K562 (cell line): ENCODE results near the gene DUS1L. TPM values are rescaled to one million over a fixed set of nuclear protein-coding genes. Genes with fewer than 3 reads are reported as not detected.

ENCODE experiments used
- CBX5 ChIP-seq: IDR thresholded peaks from 2 replicates; pipeline ENCODE4 v1.6.1; 2014; ENCODE audit warnings: low read depth, borderline replicate concordance
- KLF1 ChIP-seq: fragments of 450-650 bp; IDR thresholded peaks from 2 replicates; pipeline ENCODE4 v1.6.1; 2016; ENCODE audit warnings: missing genetic modification characterization, missing compliant biosample characterization
- MAFK ChIP-seq: IDR thresholded peaks from 2 replicates; pipeline ENCODE4 v1.6.1; 2011; ENCODE audit warnings: low read length, improper control_type of control experiment
- NR2C1 ChIP-seq, 2 experiments: fragments of 450-650 bp; IDR thresholded peaks; 2 replicates each; pipeline ENCODE4 v1.6.1; 2017; ENCODE audit warnings: mild to moderate bottlenecking in 2 of 2, antibody characterized with exemption in 1 of 2, inconsistent platforms in 1 of 2, missing compliant biosample characterization in 1 of 2, missing genetic modification characterization in 1 of 2
- PCBP2 ChIP-seq: fragments of 200-400 bp; formaldehyde crosslinking; IDR thresholded peaks from 2 replicates; pipeline ENCODE4 v1.6.1; 2018; ENCODE audit warnings: low read length, low read depth, mild to moderate bottlenecking, moderate library complexity; ENCODE audit not compliant: poor library complexity, severe bottlenecking
- POU5F1 ChIP-seq: fragments of 150-350 bp; IDR thresholded peaks from 2 replicates; pipeline ENCODE4 v1.6.1; 2014; ENCODE audit warnings: borderline replicate concordance, low read length, low read depth, mild to moderate bottlenecking; ENCODE audit not compliant: partially characterized antibody
- SNRNP70 ChIP-seq: fragments of 200-400 bp; formaldehyde crosslinking; optimal IDR thresholded peaks from 2 replicates; pipeline ENCODE3; 2017; ENCODE audit warnings: low read depth, low read length
- SRSF1 ChIP-seq: fragments of 200-400 bp; formaldehyde crosslinking; IDR thresholded peaks from 2 replicates; pipeline ENCODE4 v1.6.1; 2017; ENCODE audit warnings: mild to moderate bottlenecking, low read depth, low read length, moderate library complexity
- XRCC3 ChIP-seq: fragments of 450-650 bp; IDR thresholded peaks from 2 replicates; pipeline ENCODE4 v1.6.1; 2017; ENCODE audit warnings: mild to moderate bottlenecking, moderate library complexity
- ZNF316 ChIP-seq: fragments of 450-650 bp; IDR thresholded peaks from 2 replicates; pipeline ENCODE4 v1.6.1; 2016
- polyA plus RNA-seq, 8 experiments: library from polyadenylated mRNA; depleted of rRNA in 4 of 8; stranded (reverse) in 5 of 8; unstranded in 3 of 8; fragments of >200 nt; fragmentation: Nextera tagmentation in 2 of 8; fragmentation: Illumina TruSeq in 1 of 8; extraction: Ambion mirVana in 2 of 8; extraction: Trizol in 1 of 8; gene quantifications; 2 replicates each; pipeline versions ENCODE4 v1.2.1 to v1.2.3, GENCODE V29; 2011 to 2014; ENCODE audit warnings: inconsistent platforms in 1 of 8, missing spikeins in 1 of 8
- total RNA-seq, 7 experiments: library from RNA; depleted of rRNA in 6 of 7; stranded (reverse); fragments of >200 nt in 6 of 7; fragmentation: Illumina TruSeq in 2 of 7; extraction: Trizol in 2 of 7; gene quantifications; 2 replicates each; pipeline versions ENCODE4 v1.2.1 to v1.2.3, GENCODE V29; 2011 to 2021; ENCODE audit warnings: low replicate concordance in 1 of 7
- TF ChIP-seq, protein P1 (sequence below): fragments of 250-450 bp; sonication (Bioruptor Pico); IDR thresholded peaks from 2 replicates; pipeline ENCODE4 v1.5.0; 2021; ENCODE audit warnings: mild to moderate bottlenecking, moderate library complexity
- TF ChIP-seq, protein P2 (sequence below), 3 experiments: fragments of 200-800 bp in 1 of 3; fragments of 250-450 bp in 1 of 3; fragments of 450-650 bp in 1 of 3; sonication (Bioruptor Pico) in 1 of 3; sonication (Bioruptor generic) in 1 of 3; formaldehyde crosslinking in 1 of 3; IDR thresholded peaks; 2 replicates each; pipeline versions ENCODE4 v1.6.1 to v1.8.0; 2016 to 2022; ENCODE audit warnings: mild to moderate bottlenecking in 2 of 3, missing genetic modification characterization in 2 of 3, missing compliant biosample characterization in 1 of 3, moderate library complexity in 1 of 3
- TF ChIP-seq, protein P3 (sequence below): IDR thresholded peaks from 2 replicates; pipeline ENCODE4 v1.6.1; 2011; ENCODE audit warnings: borderline replicate concordance, low read depth, mild to moderate bottlenecking, moderate library complexity, low read length; ENCODE audit not compliant: insufficient read depth, poor library complexity, severe bottlenecking
- TF ChIP-seq, protein P4 (sequence below), 2 experiments: IDR thresholded peaks; 2 replicates each; pipeline ENCODE4 v1.6.1; 2012; ENCODE audit warnings: improper control_type of control experiment in 2 of 2, low read depth in 2 of 2, low read length in 2 of 2, borderline replicate concordance in 1 of 2

DUS1L gene
- total and polyA plus RNA-seq, 9 of the 15 experiments (the other 6 are each of a cell fraction or from before 2014, with no cell fraction given), result 7.8 to 210 (median 83.9) TPM

DNA sequence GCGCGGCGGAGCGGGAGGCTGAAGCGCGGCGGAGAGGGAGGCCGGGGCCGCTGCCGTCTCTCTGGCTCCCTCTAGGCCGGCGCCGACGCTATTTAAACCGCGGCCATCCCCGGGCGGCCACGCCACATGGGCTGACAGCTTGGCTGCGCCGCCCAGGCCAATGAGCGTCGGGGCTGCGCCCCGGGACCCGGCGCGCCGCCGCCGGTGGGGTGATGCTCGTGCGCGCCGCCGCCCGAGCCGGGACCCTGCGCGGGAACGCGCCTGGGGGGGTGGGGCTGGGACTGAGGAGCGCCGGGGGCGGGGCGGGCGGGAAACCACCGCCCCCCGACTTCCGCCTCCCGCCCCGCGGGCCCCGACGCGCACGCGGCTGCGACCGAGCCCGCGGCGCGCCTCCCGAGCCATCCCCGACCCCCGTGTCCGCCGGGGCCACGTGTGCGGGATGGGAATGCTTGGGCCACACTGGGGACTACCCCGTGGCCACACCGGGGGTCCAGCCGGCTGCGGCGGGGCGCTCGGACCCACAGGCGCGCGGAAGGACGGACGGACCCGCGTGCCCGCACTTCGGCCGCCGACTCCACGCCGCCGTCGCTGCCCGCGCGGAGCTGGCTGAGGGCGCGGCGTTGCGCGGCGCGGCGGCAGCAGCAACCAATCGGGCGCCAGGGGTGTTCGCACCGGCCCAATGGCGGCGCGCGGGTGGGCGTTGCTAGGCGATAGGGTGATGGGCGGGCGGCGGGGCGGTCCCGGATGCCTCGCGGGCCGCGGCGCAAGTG lies 32.8 kb upstream of the DUS1L start, which contains the start of gene FASN (continued):
- TF ChIP-seq, protein P1, sequence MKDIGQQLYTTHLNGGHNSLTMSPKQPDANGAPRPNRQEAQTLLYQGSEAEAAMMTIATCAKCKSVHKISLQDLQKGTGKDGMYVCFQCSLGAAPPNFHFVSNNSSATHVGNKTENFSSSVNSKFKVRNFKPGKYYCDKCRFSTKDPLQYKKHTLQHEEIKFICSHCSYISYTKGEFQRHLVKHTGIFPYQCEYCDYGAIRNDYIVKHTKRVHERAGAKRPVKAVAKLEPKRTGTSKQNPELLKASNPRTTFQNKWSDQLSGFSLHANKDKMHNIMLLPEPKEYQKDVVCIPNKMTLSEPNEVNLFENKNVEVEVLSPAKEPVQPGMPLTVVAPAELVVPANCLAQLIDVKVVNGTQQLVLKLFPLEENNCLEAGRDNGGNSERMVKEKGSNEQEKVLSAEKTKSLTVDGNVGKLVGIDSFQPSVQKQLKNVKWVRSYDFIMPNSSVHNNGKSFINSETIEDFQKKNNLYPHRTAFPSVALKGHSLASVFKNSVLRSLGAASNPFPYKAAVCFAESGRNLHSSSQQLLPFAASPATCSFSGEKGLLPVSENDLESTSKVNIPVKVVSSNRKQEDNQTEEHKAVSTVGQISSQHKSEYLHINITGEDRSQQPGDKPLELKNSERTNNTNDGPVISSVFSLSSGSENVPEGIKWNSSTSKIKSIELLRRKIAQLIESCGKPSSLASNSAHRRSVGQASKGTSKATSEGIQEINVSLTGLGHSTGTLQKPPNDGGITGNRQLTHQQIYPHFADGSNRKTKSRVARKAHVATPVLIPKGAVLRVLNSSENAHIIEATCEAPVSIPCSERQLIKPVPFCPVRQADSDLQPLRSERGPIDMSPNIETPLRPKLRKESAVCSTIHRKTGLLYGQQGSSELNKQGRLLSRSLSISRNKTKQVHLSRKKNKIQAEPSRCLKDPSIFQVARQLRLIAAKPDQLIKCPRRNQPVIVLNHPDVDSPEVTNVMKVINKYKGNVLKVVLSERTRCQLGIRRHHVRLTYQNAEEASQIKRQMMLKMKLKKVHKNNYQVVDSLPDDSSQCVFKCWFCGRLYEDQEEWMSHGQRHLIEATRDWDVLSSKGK (CRISPR knock-in tag), result no peak
- TF ChIP-seq PCBP2 (no peak), MAFK (no peak), SRSF1 (no peak), POU5F1 (no peak), SNRNP70 (no peak), CBX5 (no peak), NR2C1 (IDR thresholded peaks at IDR 0.05) (no peak), NR2C1 (tag; IDR thresholded peaks at IDR 0.05) (no peak), ZNF316 (no peak), XRCC3 (no peak), KLF1 (tag) (no peak; the same call in 1 of the 2 replicates)
- TF ChIP-seq, protein P2, sequence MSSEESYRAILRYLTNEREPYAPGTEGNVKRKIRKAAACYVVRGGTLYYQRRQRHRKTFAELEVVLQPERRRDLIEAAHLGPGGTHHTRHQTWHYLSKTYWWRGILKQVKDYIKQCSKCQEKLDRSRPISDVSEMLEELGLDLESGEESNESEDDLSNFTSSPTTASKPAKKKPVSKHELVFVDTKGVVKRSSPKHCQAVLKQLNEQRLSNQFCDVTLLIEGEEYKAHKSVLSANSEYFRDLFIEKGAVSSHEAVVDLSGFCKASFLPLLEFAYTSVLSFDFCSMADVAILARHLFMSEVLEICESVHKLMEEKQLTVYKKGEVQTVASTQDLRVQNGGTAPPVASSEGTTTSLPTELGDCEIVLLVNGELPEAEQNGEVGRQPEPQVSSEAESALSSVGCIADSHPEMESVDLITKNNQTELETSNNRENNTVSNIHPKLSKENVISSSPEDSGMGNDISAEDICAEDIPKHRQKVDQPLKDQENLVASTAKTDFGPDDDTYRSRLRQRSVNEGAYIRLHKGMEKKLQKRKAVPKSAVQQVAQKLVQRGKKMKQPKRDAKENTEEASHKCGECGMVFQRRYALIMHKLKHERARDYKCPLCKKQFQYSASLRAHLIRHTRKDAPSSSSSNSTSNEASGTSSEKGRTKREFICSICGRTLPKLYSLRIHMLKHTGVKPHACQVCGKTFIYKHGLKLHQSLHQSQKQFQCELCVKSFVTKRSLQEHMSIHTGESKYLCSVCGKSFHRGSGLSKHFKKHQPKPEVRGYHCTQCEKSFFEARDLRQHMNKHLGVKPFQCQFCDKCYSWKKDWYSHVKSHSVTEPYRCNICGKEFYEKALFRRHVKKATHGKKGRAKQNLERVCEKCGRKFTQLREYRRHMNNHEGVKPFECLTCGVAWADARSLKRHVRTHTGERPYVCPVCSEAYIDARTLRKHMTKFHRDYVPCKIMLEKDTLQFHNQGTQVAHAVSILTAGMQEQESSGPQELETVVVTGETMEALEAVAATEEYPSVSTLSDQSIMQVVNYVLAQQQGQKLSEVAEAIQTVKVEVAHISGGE (CRISPR knock-in tag; IDR thresholded peaks at IDR 0.05), result peak in 1 of 3 experiments; percentile 89; a peak in 2 of 6 replicates
- TF ChIP-seq, protein P3, sequence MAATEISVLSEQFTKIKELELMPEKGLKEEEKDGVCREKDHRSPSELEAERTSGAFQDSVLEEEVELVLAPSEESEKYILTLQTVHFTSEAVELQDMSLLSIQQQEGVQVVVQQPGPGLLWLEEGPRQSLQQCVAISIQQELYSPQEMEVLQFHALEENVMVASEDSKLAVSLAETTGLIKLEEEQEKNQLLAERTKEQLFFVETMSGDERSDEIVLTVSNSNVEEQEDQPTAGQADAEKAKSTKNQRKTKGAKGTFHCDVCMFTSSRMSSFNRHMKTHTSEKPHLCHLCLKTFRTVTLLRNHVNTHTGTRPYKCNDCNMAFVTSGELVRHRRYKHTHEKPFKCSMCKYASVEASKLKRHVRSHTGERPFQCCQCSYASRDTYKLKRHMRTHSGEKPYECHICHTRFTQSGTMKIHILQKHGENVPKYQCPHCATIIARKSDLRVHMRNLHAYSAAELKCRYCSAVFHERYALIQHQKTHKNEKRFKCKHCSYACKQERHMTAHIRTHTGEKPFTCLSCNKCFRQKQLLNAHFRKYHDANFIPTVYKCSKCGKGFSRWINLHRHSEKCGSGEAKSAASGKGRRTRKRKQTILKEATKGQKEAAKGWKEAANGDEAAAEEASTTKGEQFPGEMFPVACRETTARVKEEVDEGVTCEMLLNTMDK, result peak; percentile 64
- TF ChIP-seq, protein P4, sequence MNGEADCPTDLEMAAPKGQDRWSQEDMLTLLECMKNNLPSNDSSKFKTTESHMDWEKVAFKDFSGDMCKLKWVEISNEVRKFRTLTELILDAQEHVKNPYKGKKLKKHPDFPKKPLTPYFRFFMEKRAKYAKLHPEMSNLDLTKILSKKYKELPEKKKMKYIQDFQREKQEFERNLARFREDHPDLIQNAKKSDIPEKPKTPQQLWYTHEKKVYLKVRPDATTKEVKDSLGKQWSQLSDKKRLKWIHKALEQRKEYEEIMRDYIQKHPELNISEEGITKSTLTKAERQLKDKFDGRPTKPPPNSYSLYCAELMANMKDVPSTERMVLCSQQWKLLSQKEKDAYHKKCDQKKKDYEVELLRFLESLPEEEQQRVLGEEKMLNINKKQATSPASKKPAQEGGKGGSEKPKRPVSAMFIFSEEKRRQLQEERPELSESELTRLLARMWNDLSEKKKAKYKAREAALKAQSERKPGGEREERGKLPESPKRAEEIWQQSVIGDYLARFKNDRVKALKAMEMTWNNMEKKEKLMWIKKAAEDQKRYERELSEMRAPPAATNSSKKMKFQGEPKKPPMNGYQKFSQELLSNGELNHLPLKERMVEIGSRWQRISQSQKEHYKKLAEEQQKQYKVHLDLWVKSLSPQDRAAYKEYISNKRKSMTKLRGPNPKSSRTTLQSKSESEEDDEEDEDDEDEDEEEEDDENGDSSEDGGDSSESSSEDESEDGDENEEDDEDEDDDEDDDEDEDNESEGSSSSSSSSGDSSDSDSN (IDR thresholded peaks at IDR 0.05; ENCODE audit: borderline replicate concordance in 1 of 2, low read depth in 2 of 2, low read length in 2 of 2), result no peak; a peak in 2 of 4 replicates
